Measurements from ENCODE around the gene SND1.

DNA sequence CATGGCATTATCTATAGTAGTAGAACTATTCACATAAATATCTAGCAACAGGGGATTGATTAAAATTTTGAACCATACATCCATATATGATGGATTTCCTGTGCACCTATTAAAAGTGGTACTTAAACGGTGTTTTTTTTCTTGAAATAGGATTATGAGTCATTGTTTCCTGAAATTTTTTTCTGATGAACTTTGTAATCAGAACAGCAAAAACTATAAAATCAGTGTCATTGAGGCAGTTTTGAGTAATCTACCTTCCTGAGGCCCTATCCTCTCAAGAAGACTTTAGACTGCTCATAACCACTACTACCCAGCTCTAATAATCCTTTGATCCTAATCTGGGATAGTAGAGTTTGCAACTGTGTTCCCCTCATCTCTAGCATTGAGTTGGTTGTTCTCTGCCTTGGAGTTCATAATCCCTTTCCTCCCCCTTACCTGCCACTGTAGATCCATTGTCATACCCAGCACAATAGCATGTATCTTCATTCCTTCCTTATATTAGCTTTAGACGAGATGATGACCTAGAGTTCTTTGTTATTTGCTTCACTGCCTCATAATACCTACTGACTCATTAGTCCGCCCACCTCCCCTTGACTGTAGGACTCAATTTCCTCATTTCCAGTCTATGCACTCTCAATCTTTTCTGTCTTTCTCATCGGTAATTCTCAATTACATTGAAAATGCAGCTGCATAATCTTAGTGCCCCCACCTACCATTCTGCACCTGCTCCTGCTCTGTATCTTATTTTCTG, 245.9 kb downstream of the SND1 start:
- TF ChIP-seq, protein P1, sequence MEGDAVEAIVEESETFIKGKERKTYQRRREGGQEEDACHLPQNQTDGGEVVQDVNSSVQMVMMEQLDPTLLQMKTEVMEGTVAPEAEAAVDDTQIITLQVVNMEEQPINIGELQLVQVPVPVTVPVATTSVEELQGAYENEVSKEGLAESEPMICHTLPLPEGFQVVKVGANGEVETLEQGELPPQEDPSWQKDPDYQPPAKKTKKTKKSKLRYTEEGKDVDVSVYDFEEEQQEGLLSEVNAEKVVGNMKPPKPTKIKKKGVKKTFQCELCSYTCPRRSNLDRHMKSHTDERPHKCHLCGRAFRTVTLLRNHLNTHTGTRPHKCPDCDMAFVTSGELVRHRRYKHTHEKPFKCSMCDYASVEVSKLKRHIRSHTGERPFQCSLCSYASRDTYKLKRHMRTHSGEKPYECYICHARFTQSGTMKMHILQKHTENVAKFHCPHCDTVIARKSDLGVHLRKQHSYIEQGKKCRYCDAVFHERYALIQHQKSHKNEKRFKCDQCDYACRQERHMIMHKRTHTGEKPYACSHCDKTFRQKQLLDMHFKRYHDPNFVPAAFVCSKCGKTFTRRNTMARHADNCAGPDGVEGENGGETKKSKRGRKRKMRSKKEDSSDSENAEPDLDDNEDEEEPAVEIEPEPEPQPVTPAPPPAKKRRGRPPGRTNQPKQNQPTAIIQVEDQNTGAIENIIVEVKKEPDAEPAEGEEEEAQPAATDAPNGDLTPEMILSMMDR (IDR thresholded peaks at IDR 0.05; ENCODE audit: low read depth, low read length, poor library complexity, severe bottlenecking): no peak
- TF ChIP-seq EZH2phosphoT487 (IDR thresholded peaks at IDR 0.05; ENCODE audit: borderline replicate concordance, low read length): no peak
